ENCODE data around the gene SCRT2. TPM values are rescaled to one million over a fixed set of nuclear protein-coding genes. Genes with fewer than 3 reads are reported as not detected.
A peak's percentile ranks its signal among the peaks of the same experiment; 100 is the strongest.
"Not testable (repeated sequence)": the region's sequence is repeated elsewhere in the genome, so short reads cannot be mapped to it uniquely, and the experiment has no call there.

Gene SCRT2
- total RNA-seq = not detected in 2 replicates
- not detected in 2 replicates for polyA plus RNA-seq
- not detected in 2 replicates for polyA plus RNA-seq (2011; cell fraction: cytosol; rRNA removed)
- not detected in 2 replicates for polyA plus RNA-seq (2011; cell fraction: nucleus; rRNA removed)
- not detected in 2 replicates for polyA plus RNA-seq (2012)
- not detected in 2 replicates for polyA minus RNA-seq
- polyA minus RNA-seq (2011; cell fraction: cytosol; rRNA and poly(A)+ RNA removed) = not detected
- not detected in 2 replicates for polyA minus RNA-seq (2011; cell fraction: nucleus; rRNA and poly(A)+ RNA removed)
- Bru-seq, nascent RNA = not detected
- BruChase-seq, experiment 1, labeled RNA remaining after a 6-hour chase = not detected
- BruChase-seq, experiment 2, labeled RNA remaining after a 2-hour chase = not detected
- long read RNA-seq = 0 reads

DNA sequence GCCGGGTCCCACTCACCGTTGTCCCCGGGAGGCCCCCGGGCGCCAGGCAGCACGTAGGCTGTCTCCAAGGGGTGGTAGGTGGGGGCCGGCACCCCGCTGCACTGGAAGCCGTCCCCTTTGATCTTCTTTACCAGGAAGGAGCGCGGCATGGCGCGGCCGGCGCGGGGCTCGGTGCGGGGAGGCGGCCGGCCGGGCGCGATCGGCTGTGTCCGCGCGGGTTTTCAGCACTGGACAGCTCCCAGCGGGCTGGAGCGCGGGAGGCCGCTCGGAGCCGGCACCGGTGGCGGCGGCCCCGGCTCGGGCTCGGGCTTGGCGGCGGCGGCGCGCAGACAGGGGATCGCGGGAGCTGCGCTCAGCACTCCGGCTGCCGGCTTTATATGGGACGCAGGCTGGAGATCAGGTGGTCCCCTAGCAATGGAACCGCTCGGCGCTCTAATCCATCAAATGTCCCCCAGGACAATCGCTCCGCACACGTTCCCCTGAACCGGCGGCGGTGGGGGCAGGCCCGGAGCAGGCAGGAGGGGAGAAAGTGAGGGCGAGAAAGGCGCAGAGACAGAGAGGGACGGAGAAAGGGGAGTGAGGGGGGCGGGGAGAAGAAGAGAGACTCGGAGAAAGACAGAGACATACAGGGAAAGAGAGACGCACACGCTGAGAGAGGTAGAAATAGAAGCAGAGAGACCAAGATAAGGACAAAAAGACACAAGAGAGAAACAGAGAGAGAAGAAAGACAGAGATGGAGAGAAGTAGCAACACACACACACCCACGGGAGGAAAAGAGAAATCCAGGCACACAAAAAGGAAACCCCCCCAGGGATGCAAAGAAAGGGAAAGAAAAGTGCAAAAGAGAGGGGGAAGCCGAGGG is at the start of gene SCRT2:
SCRT2 (minus strand) TSS at position 350 of the 862 bp plus-strand sequence; CDS start at position 149, 201 bp downstream.
- Histone ChIP-seq H3K27me3 (ENCODE audit: control insufficient read depth in 2 of 2, insufficient read depth in 2 of 2, low read length in 2 of 2) (peaks cover 37 to 48% of the 10 kb centered on the region in 2 experiments), H3K9ac (replicated peaks; ENCODE audit: extremely low read depth, insufficient read depth, low read length) (no peak within 1 kb of the TSS), H3K9me1 (replicated peaks; ENCODE audit: control insufficient read depth, extremely low read depth, insufficient read depth, low read length) (no peaks in the 10 kb centered on the region), H2AFZ (ENCODE audit: low read depth, low read length) (no peak within 1 kb of the TSS), H3K4me2 (ENCODE audit: insufficient read depth, low read length) (no peak within 1 kb of the TSS), H3K79me2 (ENCODE audit: control insufficient read depth, insufficient read depth, low read length) (no peaks in the 10 kb centered on the region), H3K27ac (ENCODE audit: insufficient read depth, low read depth, low read length) (no peak within 1 kb of the TSS), H3K9me3 (replicated peaks; ENCODE audit: control insufficient read depth, insufficient read depth, low read length) (no peaks in the 10 kb centered on the region), H3K4me1 (ENCODE audit: control insufficient read depth, extremely low read depth, insufficient read depth, low read length) (no peaks in the 10 kb centered on the region), H3K36me3 (ENCODE audit: control insufficient read depth in 2 of 2, extremely low read depth in 1 of 2, insufficient read depth in 2 of 2, low read length in 2 of 2) (no peaks in the 10 kb centered on the region), H4K20me1 (replicated peaks; ENCODE audit: control insufficient read depth, extremely low read depth, insufficient read depth, low read length) (no peaks in the 10 kb centered on the region), H3K4me3 (replicated peaks in 1 of 3; ENCODE audit: insufficient read depth in 1 of 3, low read depth in 1 of 3, low read length in 3 of 3) (no peak within 1 kb of the TSS)
- ChIA-PET CTCF (interaction anchor here (1.3 to 1.9 kb wide), 3 partner anchors 9 to 64 kb away, joined by 5 to 9 read pairs (median 8); no protein-coding TSS in a partner anchor), POLR2A (no interaction called here)
- TF ChIP-seq, protein P1, sequence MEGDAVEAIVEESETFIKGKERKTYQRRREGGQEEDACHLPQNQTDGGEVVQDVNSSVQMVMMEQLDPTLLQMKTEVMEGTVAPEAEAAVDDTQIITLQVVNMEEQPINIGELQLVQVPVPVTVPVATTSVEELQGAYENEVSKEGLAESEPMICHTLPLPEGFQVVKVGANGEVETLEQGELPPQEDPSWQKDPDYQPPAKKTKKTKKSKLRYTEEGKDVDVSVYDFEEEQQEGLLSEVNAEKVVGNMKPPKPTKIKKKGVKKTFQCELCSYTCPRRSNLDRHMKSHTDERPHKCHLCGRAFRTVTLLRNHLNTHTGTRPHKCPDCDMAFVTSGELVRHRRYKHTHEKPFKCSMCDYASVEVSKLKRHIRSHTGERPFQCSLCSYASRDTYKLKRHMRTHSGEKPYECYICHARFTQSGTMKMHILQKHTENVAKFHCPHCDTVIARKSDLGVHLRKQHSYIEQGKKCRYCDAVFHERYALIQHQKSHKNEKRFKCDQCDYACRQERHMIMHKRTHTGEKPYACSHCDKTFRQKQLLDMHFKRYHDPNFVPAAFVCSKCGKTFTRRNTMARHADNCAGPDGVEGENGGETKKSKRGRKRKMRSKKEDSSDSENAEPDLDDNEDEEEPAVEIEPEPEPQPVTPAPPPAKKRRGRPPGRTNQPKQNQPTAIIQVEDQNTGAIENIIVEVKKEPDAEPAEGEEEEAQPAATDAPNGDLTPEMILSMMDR (IDR thresholded peaks at IDR 0.05; ENCODE audit: extremely low read depth in 1 of 2, insufficient read depth in 1 of 2, low read depth in 1 of 2, low read length in 2 of 2) = no peak
- peak; percentile 42 for TF ChIP-seq POLR2AphosphoS5 (IDR thresholded peaks at IDR 0.05; ENCODE audit: insufficient read depth, low read depth, low read length)
- peak; percentile 70 for FAIRE-seq
- no TSS peak for BruUV-seq (replicated peaks)
- dilution Hi-C loops (cut with MboI; ENCODE audit: extremely low pct_ligation_motif_present, low sequenced_read_pairs) (no loop called here), intact Hi-C loops (cut with micrococcal nuclease) (no loop called here)
- peak; percentile 74 for DNase-seq (ENCODE audit: low read depth, low spot score)

GRCh38 chr20:724797-725196 is 49.2 kb upstream of the SCRT2 start:
- H3K9ac ChIP-seq (replicated peaks; ENCODE audit: extremely low read depth, insufficient read depth, low read length); H3K4me1 ChIP-seq (ENCODE audit: control insufficient read depth, extremely low read depth, insufficient read depth, low read length); H3K9me1 ChIP-seq (replicated peaks; ENCODE audit: control insufficient read depth, extremely low read depth, insufficient read depth, low read length); H3K36me3 ChIP-seq (ENCODE audit: control insufficient read depth in 2 of 2, extremely low read depth in 1 of 2, insufficient read depth in 2 of 2, low read length in 2 of 2); DNase-seq (ENCODE audit: low read depth, low spot score); BruUV-seq (replicated peaks); POLR2A ChIA-PET; H2AFZ ChIP-seq (ENCODE audit: low read depth, low read length); H3K9me3 ChIP-seq (replicated peaks; ENCODE audit: control insufficient read depth, insufficient read depth, low read length); H4K20me1 ChIP-seq (replicated peaks; ENCODE audit: control insufficient read depth, extremely low read depth, insufficient read depth, low read length); H3K27ac ChIP-seq (ENCODE audit: insufficient read depth, low read depth, low read length); H3K4me3 ChIP-seq (replicated peaks in 1 of 3; ENCODE audit: insufficient read depth in 1 of 3, low read depth in 1 of 3, low read length in 3 of 3); H3K79me2 ChIP-seq (ENCODE audit: control insufficient read depth, insufficient read depth, low read length); intact Hi-C loops (cut with micrococcal nuclease); dilution Hi-C loops (cut with MboI; ENCODE audit: extremely low pct_ligation_motif_present, low sequenced_read_pairs); FAIRE-seq; H3K4me2 ChIP-seq (ENCODE audit: insufficient read depth, low read length): not testable (repeated sequence)
- CTCF ChIA-PET = interaction anchor here (2.6 kb wide), 1 partner anchor 14 kb away, joined by 11 read pairs; no protein-coding TSS in a partner anchor
- peaks cover 22 to 25% of the 10 kb centered on the region in 2 experiments for H3K27me3 ChIP-seq (ENCODE audit: control insufficient read depth in 2 of 2, insufficient read depth in 2 of 2, low read length in 2 of 2)

Measured in endothelial cell of umbilical vein (primary cell).